ELF-1 (cell line): ENCODE data around the gene TCF25.

Experiments
- DNase-seq: peaks from one replicate; pipeline ENCODE4 v3.0.0-alpha.2; 2016; ENCODE audit warnings: low read depth, low spot score

TCF25 gene

GRCh38 chr16:89843409-89844350, 29.7 kb upstream of the TCF25 start:
- DNase-seq = no peak

GRCh38 chr16:89844739-89845339, 28.6 kb upstream of the TCF25 start:
- DNase-seq = no peak

GRCh38 chr16:89845417-89845816, 28.0 kb upstream of the TCF25 start:
- no peak for DNase-seq

- no peak for DNase-seq
These were observed 26.1 kb upstream of the TCF25 start for GRCh38 chr16:89847051-89847939.

DNA sequence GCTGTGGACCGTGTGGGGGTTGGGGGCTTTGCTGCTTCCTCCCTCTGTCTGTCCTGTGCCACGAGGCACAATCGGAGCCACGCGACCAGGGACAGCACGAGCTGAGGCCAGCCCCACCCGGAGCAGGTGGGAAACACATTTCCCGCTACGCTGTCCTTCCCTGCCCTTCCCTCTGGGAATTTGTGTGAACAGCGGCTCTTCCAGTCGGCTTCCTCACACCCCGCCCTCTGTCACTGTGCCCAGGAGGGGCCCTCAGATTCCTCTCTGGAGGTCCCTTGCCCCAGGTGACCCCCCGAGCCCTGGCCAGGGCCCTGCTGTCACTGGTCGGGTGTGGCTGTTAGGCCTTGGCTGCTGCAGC, 25.5 kb upstream of the TCF25 start:
- DNase-seq = no peak

DNA sequence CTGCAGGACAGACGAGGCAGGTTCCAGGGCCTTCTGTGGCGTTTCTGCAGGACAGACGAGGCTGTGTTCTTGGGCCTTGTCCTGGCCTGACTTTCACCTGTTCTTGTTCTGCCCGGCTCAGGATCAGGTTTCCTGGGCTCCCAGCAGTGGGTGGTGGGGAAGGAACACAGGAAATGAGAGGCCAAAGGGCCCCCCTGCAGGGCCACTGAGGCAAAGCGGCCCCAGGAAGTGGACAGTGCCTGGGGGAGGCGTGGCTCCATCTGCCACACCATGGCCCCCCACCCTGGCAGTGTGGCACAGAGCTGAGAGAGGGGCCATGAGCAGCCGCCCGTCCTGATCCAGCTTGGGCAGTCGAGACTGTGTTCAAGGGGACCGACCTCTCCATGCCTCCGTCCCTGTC, 24.4 kb upstream of the TCF25 start:
- DNase-seq = no peak

- DNase-seq = no peak
These were observed 19.9 kb upstream of the TCF25 start for GRCh38 chr16:89853306-89853993.

DNA sequence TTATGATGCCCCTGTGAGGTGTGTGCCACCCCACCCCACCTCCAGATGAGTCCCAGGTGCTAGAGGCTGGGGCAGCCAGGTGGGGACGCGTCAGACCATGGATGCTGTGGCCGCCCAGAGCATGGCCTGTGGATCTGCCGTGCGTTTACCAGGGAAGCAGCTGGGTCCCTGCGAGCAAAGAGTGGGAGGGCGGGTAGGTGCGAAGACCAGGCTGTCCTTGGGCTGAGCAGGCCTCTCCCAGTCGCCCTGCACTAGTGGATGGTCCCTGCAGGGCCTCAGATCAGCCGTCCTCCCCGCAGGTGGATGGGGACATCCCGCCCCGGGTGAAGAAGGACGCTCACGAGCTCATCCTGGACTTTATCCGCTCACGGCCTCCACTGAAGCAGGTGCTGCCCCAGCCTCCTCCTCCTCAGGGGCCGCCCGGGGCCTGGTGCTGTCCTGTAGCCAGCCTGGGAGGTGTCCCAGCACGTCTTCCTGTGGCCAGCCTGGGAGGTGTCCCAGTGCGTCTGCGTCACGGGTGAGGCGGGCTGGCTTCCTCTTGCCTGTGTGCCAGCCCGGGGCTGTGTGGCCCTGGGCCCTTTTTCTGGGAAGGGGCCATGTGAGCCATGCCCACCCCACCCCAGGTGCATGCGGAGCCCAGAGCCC, 18.0 kb upstream of the TCF25 start:
- DNase-seq = no peak

DNA sequence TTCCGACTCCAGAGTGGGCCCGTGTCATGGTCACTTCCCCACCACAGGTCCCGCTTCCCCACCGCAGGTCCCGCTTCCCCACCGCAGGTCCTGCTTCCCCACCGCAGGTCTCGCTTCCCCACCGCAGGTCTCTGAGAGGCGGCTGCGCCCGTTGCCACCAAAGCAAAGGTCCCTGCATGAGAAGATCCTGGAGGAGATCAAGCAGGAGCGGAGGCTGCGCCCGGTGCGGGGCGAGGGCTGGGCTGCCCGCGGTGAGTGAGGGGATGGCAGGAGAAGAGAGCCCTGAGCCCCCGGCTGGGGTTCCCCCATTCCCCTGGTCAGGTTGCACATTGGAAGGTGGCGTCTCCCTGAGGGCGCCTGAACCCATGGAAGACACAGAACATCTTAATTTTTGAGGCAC, 17.4 kb upstream of the TCF25 start:
- no peak for DNase-seq

- DNase-seq = no peak
These were observed 14.3 kb upstream of the TCF25 start for GRCh38 chr16:89858973-89859614.

DNA sequence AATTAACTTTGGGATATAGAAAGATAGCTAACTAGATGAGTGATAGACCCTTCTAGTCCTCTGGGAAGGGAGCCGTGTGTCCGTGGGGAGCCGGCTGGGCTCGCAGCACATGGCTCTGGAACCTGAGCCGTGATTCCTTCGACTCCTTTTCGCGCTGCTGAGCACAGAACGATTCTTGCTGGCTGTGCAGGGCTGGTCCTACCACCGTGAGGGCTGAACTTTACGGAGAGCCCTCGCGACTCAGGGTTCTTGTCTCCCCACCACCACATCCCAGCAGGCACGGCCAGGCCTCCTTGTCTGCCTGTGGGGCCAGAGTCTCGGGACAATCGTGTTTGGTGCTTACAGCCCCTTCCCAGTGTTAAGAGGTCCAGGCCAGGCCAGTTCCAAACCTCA, 13.8 kb upstream of the TCF25 start:
- no peak for DNase-seq

DNA sequence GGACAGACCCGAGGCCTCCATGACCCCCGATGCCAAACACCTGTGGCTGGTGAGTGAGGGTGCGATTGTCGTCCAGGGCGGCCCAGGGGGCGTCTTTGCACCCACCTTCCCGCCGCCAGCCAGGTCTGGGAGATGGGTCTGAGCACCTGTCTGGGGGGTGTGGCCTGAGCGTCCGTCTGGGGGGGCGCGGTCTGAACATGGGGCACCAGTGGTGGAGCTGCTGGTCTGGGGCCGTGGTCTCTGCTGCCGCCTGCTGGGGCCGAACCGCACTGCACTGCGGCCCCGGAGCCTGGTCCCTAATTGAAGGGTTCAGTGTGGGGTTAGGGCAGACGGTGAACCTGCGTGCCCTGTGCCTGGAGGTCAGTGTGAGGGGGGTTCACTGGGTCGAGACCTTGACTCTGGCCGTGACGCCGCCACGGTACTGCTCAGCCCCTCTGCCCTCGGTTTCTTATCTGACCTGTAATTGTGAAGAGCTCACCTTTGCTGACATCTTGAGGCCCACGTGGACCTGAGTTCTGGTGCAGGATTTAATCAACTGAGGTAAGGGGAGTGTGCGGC, 12.6 kb upstream of the TCF25 start:
- peak; percentile 87 for DNase-seq

DNA sequence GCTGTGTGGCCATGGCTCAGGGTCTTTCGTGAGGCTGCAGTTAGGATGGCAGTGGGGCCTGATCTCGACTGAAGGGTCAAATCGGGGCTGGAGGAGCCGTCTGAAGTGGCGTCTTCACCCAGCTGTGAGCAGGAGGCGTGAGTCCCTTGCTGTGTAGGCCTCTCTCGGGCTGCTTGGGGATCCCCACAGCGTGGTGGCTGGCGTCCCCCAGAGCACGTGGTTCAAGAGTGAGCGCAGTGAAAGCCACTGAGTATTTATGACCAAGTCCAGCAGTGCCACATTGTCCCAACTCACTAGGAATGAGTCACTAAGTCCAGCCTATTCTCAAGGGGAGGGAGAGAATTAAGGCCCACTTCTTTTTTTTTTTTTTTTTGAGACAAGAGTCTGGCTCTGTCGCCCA, 11.7 kb upstream of the TCF25 start:
- DNase-seq = no peak

DNA sequence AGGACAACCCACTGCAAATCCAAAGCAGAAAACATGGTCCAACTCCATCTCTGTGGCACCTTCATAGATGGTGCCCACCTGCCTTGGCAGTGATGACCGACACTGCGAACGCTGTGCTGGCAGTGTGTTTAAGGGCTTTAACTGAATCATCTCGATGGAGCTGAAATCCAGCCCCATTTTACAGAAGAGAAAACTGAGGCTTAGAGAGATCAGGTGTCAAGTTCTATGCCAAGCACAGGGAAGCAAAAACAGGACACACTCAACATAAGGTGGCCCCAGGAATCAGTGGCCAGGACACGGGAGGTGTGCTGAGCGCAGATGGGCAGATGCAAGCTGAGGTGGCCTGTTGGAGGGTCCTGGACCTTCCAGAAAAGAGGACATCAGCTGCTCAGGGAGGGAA, 10.7 kb upstream of the TCF25 start:
- DNase-seq = no peak

GRCh38 chr16:89863741-89864526, 9.5 kb upstream of the TCF25 start:
- DNase-seq = no peak

DNA sequence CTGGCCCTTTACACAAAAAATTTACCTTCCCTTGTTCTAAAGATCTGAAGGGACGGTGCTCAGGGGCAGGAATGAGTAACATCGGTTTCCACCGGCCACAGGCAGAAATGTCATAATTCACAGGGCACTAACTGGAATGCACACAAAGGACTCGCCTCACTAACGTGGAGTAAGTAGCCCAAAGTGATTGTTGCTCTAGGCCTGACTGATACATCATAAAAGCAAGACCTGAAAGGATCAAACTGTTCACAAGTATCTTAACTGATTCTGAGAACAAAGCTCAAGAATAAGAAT, 8.9 kb upstream of the TCF25 start:
- no peak for DNase-seq

- DNase-seq = no peak
These were observed 5.5 kb upstream of the TCF25 start for GRCh38 chr16:89867918-89868317.

- no peak for DNase-seq
These were observed 3.5 kb upstream of the TCF25 start for GRCh38 chr16:89869911-89870310.

GRCh38 chr16:89870440-89870839, 3.0 kb upstream of the TCF25 start:
- no peak for DNase-seq

DNA sequence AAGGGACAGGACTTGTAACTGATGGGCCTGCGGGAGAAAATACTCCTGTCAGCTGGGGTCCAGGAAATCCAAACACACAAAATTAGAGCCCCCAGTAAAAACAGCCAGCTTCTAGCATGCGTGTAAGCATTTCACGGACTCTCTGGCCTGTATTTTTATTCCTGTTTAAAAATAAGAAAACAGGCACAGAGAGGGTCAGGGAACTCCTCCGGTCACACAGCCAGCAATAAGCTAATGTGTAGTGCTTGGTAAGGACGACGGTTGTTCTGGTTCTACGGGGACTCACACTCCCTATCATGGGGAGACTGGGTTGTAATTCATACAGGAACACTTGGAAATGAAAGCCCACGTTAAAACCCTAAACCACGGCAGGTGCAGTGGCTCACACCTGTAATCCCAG, 1.5 kb upstream of the TCF25 start:
- no peak for DNase-seq
